ENCODE results near the gene ZHX3.

ZHX3 gene

GRCh38 chr20:41363601-41364000 lies 46.1 kb upstream of the ZHX3 start:
- TF ChIP-seq CTCF (conservative IDR thresholded peaks at IDR 0.05; ENCODE audit: low read length) = no peak
- DNase-seq (ENCODE audit: low read depth) = no peak
- no peak overlapping the region for H3K4me3 ChIP-seq (ENCODE audit: low read length)

- no peak for DNase-seq (ENCODE audit: low read depth)
- no peak overlapping the region for H3K4me3 ChIP-seq (ENCODE audit: low read length)
- no peak for TF ChIP-seq CTCF (conservative IDR thresholded peaks at IDR 0.05; ENCODE audit: low read length)
These were observed 45.2 kb upstream of the ZHX3 start for GRCh38 chr20:41362748-41363140.

- no peak for TF ChIP-seq CTCF (conservative IDR thresholded peaks at IDR 0.05; ENCODE audit: low read length)
- DNase-seq (ENCODE audit: low read depth) = no peak
These were observed 44.5 kb upstream of the ZHX3 start for GRCh38 chr20:41361757-41362747.

GRCh38 chr20:41360831-41361756 lies 43.6 kb upstream of the ZHX3 start:
- no peak for TF ChIP-seq CTCF (conservative IDR thresholded peaks at IDR 0.05; ENCODE audit: low read length)

More at GRCh38 chr20:41361757-41362747, 44.5 kb upstream of the ZHX3 start:
- H3K4me3 ChIP-seq (ENCODE audit: low read length) = no peak overlapping the region

GRCh38 chr20:41359541-41360011 lies 42.0 kb upstream of the ZHX3 start:
- no peak overlapping the region for H3K4me3 ChIP-seq (ENCODE audit: low read length)
- no peak for DNase-seq (ENCODE audit: low read depth)
- TF ChIP-seq CTCF (conservative IDR thresholded peaks at IDR 0.05; ENCODE audit: low read length) = no peak

More at GRCh38 chr20:41360831-41361756, 43.6 kb upstream of the ZHX3 start:
- no peak overlapping the region for H3K4me3 ChIP-seq (ENCODE audit: low read length)
- no peak for DNase-seq (ENCODE audit: low read depth)

GRCh38 chr20:41358717-41359116 lies 41.2 kb upstream of the ZHX3 start:
- no peak overlapping the region for H3K4me3 ChIP-seq (ENCODE audit: low read length)
- TF ChIP-seq CTCF (conservative IDR thresholded peaks at IDR 0.05; ENCODE audit: low read length) = no peak
- DNase-seq (ENCODE audit: low read depth) = no peak

Measured in AG10803 (cell line).